Heart left ventricle (tissue), 13 donors: Measurements from ENCODE around the gene WWC1.

Experiments
- POLR2A ChIP-seq, 2 donors: fragments of 450-650 bp; IDR thresholded peaks; one replicate each; pipeline ENCODE4 v1.6.1; 2017; ENCODE audit warnings: antibody characterized with exemption in 2 of 2, mild to moderate bottlenecking in 2 of 2, moderate library complexity in 2 of 2
- TF ChIP-seq, protein P1 (sequence below), 12 donors: fragments of 200-600 bp; sonication (generic) in 4 of 12; IDR thresholded peaks; one replicate each; pipeline versions ENCODE4 v1.5.0 to v1.8.0; 2018 to 2022; ENCODE audit warnings: antibody characterized with exemption in 12 of 12, mild to moderate bottlenecking in 5 of 12
- donor health status: ischemic (EF 13 %, LVEDD 7.1; RV severe dilation, severe dysfunction).
- donor health status: DM: no; HTN: yes; CAD: no.
- donor health status: DM: no; HTN: no; CAD: no.
- donor health status: ischemic (EF 25% LVEDD 6.9; RV normal size, moderate dysfunction).
- donor health status: ischemic (EF 25% LVEDD 5.7; RV mildly dilated, moderate dysfunction).
- donor health status: ischemic (EF 35%, LVEDD 5.7; RV mildly dilated, moderate dysfunction).
- donor health status: nonischemic (EF 11% LVEDD 7.7; RV severe dilation, severe dysfunction).
- donor health status: DM: yes; HTN: yes; CAD: no.
- donor health status: PGD.
- donor health status: ischemic (EF 29% LVEDD 5.4; RV normal size, mild dysfunction).
- donor health status: nonischemic (EF 23%, LVEDD 6.1; RV moderate dilation, normal function).

DNA sequence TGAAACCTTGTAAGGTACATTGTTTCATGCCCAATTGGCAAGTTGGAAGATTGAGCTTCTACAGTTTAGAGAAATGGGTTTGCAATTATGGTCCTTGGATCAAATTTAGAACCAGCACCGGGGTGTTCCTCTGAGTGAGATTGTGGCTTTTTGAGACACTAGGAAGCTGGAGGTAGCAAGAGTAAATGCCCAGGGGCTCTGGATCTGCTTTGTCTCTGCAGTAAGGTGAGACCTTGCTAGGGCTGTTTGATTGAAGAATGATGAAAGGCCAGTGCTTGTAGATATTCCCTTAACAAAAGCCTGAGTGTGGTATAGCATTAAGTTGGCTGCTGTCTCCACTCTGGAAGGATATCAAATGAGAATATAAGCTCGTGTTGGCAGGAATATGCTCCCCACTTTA is 36.0 kb downstream of the WWC1 start:
- TF ChIP-seq POLR2A (IDR thresholded peaks at IDR 0.05), result no peak
- TF ChIP-seq, protein P1, sequence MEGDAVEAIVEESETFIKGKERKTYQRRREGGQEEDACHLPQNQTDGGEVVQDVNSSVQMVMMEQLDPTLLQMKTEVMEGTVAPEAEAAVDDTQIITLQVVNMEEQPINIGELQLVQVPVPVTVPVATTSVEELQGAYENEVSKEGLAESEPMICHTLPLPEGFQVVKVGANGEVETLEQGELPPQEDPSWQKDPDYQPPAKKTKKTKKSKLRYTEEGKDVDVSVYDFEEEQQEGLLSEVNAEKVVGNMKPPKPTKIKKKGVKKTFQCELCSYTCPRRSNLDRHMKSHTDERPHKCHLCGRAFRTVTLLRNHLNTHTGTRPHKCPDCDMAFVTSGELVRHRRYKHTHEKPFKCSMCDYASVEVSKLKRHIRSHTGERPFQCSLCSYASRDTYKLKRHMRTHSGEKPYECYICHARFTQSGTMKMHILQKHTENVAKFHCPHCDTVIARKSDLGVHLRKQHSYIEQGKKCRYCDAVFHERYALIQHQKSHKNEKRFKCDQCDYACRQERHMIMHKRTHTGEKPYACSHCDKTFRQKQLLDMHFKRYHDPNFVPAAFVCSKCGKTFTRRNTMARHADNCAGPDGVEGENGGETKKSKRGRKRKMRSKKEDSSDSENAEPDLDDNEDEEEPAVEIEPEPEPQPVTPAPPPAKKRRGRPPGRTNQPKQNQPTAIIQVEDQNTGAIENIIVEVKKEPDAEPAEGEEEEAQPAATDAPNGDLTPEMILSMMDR (IDR thresholded peaks at IDR 0.05), result no peak
